Measurements from ENCODE around the gene MPPED2. TPM values are rescaled to one million over a fixed set of nuclear protein-coding genes. Genes with fewer than 3 reads are reported as not detected.
"Not testable (repeated sequence)": the region's sequence is repeated elsewhere in the genome, so short reads cannot be mapped to it uniquely, and the experiment has no call there.

MPPED2 gene
- total and polyA plus RNA-seq, 8 donors: 2.0 to 5.0 (median 3.8) TPM

GRCh38 chr11:30560206-30561106 lies 25.7 kb downstream of the MPPED2 start:
- H3K27me3 ChIP-seq: no peaks in the 10 kb centered on the region
- DNase-seq (no peak), FAIRE-seq (no peak), ATAC-seq (peak in 1 of 4 donors; percentile 30)
- H3K4me3 ChIP-seq: no peak overlapping the region
- H3K36me3 ChIP-seq: no peaks in the 10 kb centered on the region
- intact Hi-C loops (cut with DNase I): no loop called here
- H3K27ac ChIP-seq: peak overlapping the region in 1 of 4 donors; percentile 23
- H3K4me1 ChIP-seq: no peaks in the 10 kb centered on the region
- no peak for TF ChIP-seq CTCF (IDR thresholded peaks at IDR 0.05)
- H3K9me3 ChIP-seq: no peaks in the 10 kb centered on the region
- 34% methylated on average over 7 of the region's 7 CpGs for WGBS, 2 donors

- no peak for TF ChIP-seq CTCF (IDR thresholded peaks at IDR 0.05)
- Histone ChIP-seq H3K27me3 (no peaks in the 10 kb centered on the region), H3K36me3 (no peaks in the 10 kb centered on the region), H3K4me3 (no peak overlapping the region), H3K9me3 (no peaks in the 10 kb centered on the region), H3K27ac (no peak overlapping the region), H3K4me1 (no peaks in the 10 kb centered on the region)
- DNase-seq (no peak), ATAC-seq (no peak), FAIRE-seq (no peak)
- 87 to 91% methylated on average over 1 of the region's 1 CpG for WGBS, 2 donors
- intact Hi-C loops (cut with DNase I): no loop called here
Measured at GRCh38 chr11:30559004-30559403, 27.1 kb downstream of the MPPED2 start.

GRCh38 chr11:30554587-30554986 lies 31.6 kb downstream of the MPPED2 start:
- intact Hi-C loops (cut with DNase I); FAIRE-seq; H3K27ac ChIP-seq: not testable (repeated sequence)

GRCh38 chr11:30553521-30554110 lies 32.5 kb downstream of the MPPED2 start:
- no peak for ATAC-seq

More at GRCh38 chr11:30554587-30554986, 31.6 kb downstream of the MPPED2 start:
- H3K4me3 ChIP-seq, H3K27me3 ChIP-seq, DNase-seq, H3K4me1 ChIP-seq, ATAC-seq, H3K36me3 ChIP-seq, H3K9me3 ChIP-seq: not testable (repeated sequence)
- 71 to 80% methylated on average over 6 of the region's 6 CpGs for WGBS, 2 donors

GRCh38 chr11:30552839-30553238 lies 33.3 kb downstream of the MPPED2 start:
- Histone ChIP-seq H3K27ac (no peak overlapping the region), H3K4me1 (no peaks in the 10 kb centered on the region), H3K9me3 (no peaks in the 10 kb centered on the region), H3K36me3 (no peaks in the 10 kb centered on the region), H3K27me3 (no peaks in the 10 kb centered on the region), H3K4me3 (no peak overlapping the region)
- no peak for TF ChIP-seq CTCF (IDR thresholded peaks at IDR 0.05)
- intact Hi-C loops (cut with DNase I): no loop called here
- DNase-seq (no peak), ATAC-seq (no peak), FAIRE-seq (no peak)
- WGBS, 2 donors: 89 to 92% methylated on average over 5 of the region's 5 CpGs

More at GRCh38 chr11:30553521-30554110, 32.5 kb downstream of the MPPED2 start:
- H3K4me1 ChIP-seq: no peaks in the 10 kb centered on the region
- FAIRE-seq: no peak
- H3K27ac ChIP-seq: no peak overlapping the region
- no peaks in the 10 kb centered on the region for H3K9me3 ChIP-seq
- DNase-seq: no peak
- intact Hi-C loops (cut with DNase I): no loop called here
- H3K4me3 ChIP-seq: no peak overlapping the region
- H3K36me3 ChIP-seq: no peaks in the 10 kb centered on the region
- no peak for TF ChIP-seq CTCF (IDR thresholded peaks at IDR 0.05)
- WGBS, 2 donors: 44 to 49% methylated on average over 3 of the region's 3 CpGs
- H3K27me3 ChIP-seq: no peaks in the 10 kb centered on the region

All from pancreas (tissue), 10 donors.